Measurements from ENCODE around the gene PABPN1L.
A peak's percentile ranks its signal among the peaks of the same experiment; 100 is the strongest.

GRCh38 chr16:88831838-88832237 is 34.6 kb downstream of the PABPN1L start:
- TF ChIP-seq CTCF (IDR thresholded peaks at IDR 0.05 in 2 of 3, conservative IDR thresholded peaks at IDR 0.05 in 1 of 3; ENCODE audit: insufficient read depth in 2 of 3, low read depth in 1 of 3, low read length in 3 of 3), result peak in 2 of 3 experiments; percentile 9 to 46; a peak in 1 of 6 replicates
- TF ChIP-seq, protein P1, sequence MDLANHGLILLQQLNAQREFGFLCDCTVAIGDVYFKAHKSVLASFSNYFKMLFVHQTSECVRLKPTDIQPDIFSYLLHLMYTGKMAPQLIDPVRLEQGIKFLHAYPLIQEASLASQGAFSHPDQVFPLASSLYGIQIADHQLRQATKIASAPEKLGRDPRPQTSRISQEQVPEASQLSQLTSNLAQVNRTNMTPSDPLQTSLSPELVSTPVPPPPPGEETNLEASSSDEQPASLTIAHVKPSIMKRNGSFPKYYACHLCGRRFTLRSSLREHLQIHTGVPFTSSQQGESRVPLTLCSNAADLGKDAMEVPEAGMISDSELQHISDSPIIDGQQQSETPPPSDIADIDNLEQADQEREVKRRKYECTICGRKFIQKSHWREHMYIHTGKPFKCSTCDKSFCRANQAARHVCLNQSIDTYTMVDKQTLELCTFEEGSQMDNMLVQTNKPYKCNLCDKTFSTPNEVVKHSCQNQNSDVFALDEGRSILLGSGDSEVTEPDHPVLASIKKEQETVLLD (IDR thresholded peaks at IDR 0.05), result no peak
- TF ChIP-seq, protein P2, sequence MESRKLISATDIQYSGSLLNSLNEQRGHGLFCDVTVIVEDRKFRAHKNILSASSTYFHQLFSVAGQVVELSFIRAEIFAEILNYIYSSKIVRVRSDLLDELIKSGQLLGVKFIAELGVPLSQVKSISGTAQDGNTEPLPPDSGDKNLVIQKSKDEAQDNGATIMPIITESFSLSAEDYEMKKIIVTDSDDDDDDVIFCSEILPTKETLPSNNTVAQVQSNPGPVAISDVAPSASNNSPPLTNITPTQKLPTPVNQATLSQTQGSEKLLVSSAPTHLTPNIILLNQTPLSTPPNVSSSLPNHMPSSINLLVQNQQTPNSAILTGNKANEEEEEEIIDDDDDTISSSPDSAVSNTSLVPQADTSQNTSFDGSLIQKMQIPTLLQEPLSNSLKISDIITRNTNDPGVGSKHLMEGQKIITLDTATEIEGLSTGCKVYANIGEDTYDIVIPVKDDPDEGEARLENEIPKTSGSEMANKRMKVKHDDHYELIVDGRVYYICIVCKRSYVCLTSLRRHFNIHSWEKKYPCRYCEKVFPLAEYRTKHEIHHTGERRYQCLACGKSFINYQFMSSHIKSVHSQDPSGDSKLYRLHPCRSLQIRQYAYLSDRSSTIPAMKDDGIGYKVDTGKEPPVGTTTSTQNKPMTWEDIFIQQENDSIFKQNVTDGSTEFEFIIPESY (CRISPR knock-in tag; IDR thresholded peaks at IDR 0.05), result no peak

All from K562 (cell line).